BJ (cell line): ENCODE results near the gene FAIM2. TPM values are rescaled to one million over a fixed set of nuclear protein-coding genes. Genes with fewer than 3 reads are reported as not detected.

Experiments
- CTCF ChIA-PET: fragments of 350-600 bp; formaldehyde crosslinking; extraction: SDS; loops from one replicate; lab custom pipeline; 2021; ENCODE audit warnings: antibody characterized with exemption, inconsistent platforms; lab: Yijun Ruan, JAX
- POLR2A ChIA-PET: fragments of 300-600 bp; sonication (Branson Sonifier 250); formaldehyde crosslinking; extraction: SDS; loops from one replicate; lab custom pipeline; 2021; ENCODE audit warnings: antibody characterized with exemption; lab: Charles Lee
- DNase-seq: peaks from one replicate; pipeline ENCODE4 v3.0.0-alpha.2; 2011; ENCODE audit warnings: low read depth
- H3K27me3 ChIP-seq: 2 replicates; pipeline ENCODE4 v1.6.0; 2011; ENCODE audit warnings: low read length; ENCODE audit not compliant: control insufficient read depth, insufficient read depth
- H3K36me3 ChIP-seq: 2 replicates; pipeline ENCODE4 v1.5.1; 2011; ENCODE audit warnings: low read length; ENCODE audit not compliant: control insufficient read depth, insufficient read depth
- H3K4me3 ChIP-seq: 2 replicates; pipeline ENCODE4 v1.5.1; 2011; ENCODE audit warnings: low read depth, mild to moderate bottlenecking, control low read depth, low read length
- CTCF ChIP-seq: IDR thresholded peaks from 2 replicates; pipeline ENCODE4 v1.5.1; 2011; ENCODE audit warnings: low read depth, mild to moderate bottlenecking, control low read depth, inconsistent platforms, low read length, moderate library complexity; ENCODE audit not compliant: insufficient read depth
- polyA plus RNA-seq: library from polyadenylated mRNA; depleted of rRNA; stranded (reverse); fragments of >200 nt; gene quantifications from 2 replicates; pipeline ENCODE4 v1.2.3, GENCODE V29; 2011

Gene FAIM2
- polyA plus RNA-seq, 1 experiment = 3.6 TPM

DNA sequence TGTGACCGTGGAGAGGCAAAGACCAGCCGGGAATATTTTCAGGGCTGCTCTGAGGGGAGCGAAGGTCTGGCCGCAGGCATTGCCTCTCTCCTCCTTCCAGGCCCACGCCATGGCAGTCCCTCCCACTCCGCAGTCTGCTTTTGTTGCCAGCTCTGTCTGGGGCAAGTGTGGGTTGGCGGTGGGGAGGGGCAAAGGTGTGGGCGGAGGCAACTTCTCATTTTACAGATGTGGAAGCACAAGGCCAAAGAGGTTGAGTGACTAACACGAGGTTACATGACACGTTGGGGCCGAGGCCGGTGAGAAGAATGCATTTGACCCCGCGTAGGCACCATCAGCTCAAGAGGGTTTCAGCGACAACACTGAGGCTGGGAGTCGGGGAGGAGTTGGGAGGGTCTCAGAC, 6.1 kb upstream of the FAIM2 start:
- TF ChIP-seq CTCF = no peak
- no peak overlapping the region for H3K4me3 ChIP-seq
- H3K27me3 ChIP-seq = no peaks in the 10 kb centered on the region; the same call in 1 of the 2 replicates
- ChIA-PET POLR2A (no interaction called here), CTCF (interaction anchor here (0.7 to 1.7 kb wide), 3 partner anchors 18 to 43 kb away, joined by 3 to 8 read pairs (median 3); no protein-coding TSS in a partner anchor)
- H3K36me3 ChIP-seq = no peaks in the 10 kb centered on the region
- no peak for DNase-seq

DNA sequence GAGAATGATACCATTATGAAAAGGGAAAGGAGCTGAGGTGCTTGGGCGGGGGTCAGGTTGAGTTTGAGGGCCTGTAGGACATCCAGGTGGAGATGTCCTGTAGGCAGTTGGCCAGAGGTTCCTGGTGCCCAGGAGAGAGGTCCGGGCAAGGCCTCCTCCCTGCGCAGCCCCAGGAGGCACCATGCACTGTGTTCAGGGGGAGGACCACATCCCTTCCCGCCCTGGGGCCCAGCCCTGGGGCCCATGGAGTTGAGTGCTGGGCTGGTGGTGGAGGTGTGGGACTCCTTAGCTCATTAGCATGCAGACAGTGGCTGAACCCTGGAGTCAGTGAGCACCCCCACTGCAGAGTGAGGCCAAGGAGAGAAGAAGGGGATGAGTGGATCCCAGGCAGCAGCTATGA, 5.7 kb upstream of the FAIM2 start:
- ChIA-PET POLR2A (no interaction called here), CTCF (interaction anchor here (0.7 to 1.7 kb wide), 3 partner anchors 17 to 42 kb away, joined by 3 to 8 read pairs (median 3); no protein-coding TSS in a partner anchor)
- Histone ChIP-seq H3K36me3 (no peaks in the 10 kb centered on the region), H3K27me3 (no peaks in the 10 kb centered on the region; the same call in 1 of the 2 replicates), H3K4me3 (no peak overlapping the region)
- no peak for DNase-seq
- no peak for TF ChIP-seq CTCF

DNA sequence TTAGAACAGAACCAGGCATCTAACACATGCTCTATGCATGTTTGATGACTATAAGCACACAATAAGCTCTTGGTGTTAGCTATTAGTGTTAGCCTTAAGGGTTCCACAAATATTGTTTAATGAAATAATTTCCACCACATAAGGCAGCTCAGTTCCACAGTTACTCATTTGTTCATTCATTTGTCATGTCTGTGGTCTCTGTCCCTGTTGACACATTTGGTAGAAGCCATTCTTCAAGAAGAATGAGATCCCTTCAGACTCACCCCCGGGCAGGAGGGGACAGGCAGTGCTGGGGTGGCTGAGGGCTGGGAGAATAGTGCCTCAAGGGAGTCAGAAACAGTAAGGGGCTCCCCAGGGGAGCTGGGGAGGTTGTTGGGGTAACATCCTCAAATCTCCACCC, 3.7 kb upstream of the FAIM2 start:
- no peaks in the 10 kb centered on the region for H3K36me3 ChIP-seq
- no peaks in the 10 kb centered on the region; the same call in 1 of the 2 replicates for H3K27me3 ChIP-seq
- no peak overlapping the region for H3K4me3 ChIP-seq
- no peak for DNase-seq
- ChIA-PET POLR2A (no interaction called here), CTCF (interaction anchor here (1.0 to 2.3 kb wide), 3 partner anchors 39 to 130 kb away, joined by 3 to 7 read pairs (median 5); no protein-coding TSS in a partner anchor)
- no peak for TF ChIP-seq CTCF

GRCh38 chr12:49905718-49906314, 2.1 kb upstream of the FAIM2 start:
- ChIA-PET POLR2A (no interaction called here), CTCF (interaction anchor here (0.6 to 2.3 kb wide), 3 partner anchors 24 to 150 kb away, joined by 3 to 7 read pairs (median 4); no protein-coding TSS in a partner anchor)
- DNase-seq = no peak
- Histone ChIP-seq H3K27me3 (peaks cover 4% of the 10 kb centered on the region), H3K4me3 (no peak overlapping the region), H3K36me3 (no peaks in the 10 kb centered on the region)
- no peak for TF ChIP-seq CTCF

GRCh38 chr12:49904601-49905000, 901 bp upstream of the FAIM2 start:
- CTCF ChIA-PET = interaction anchor here (0.6 to 0.8 kb wide), 3 partner anchors 8 to 163 kb away, joined by 3 read pairs; partner anchors contain the start of gene TMBIM6
- Histone ChIP-seq H3K4me3 (no peak overlapping the region), H3K36me3 (no peaks in the 10 kb centered on the region), H3K27me3 (peaks cover 6% of the 10 kb centered on the region)
- POLR2A ChIA-PET = no interaction called here
- DNase-seq = no peak
- TF ChIP-seq CTCF = no peak
